Fibroblast of lung (primary cell): ENCODE data around the gene ABHD15. TPM values are rescaled to one million over a fixed set of nuclear protein-coding genes. Genes with fewer than 3 reads are reported as not detected.

Experiments
- DNase-seq, 2 donors: peaks; one replicate each; pipeline versions ENCODE4 v3.0.0 to v3.0.0-alpha.2; 2010; ENCODE audit warnings: low read depth in 2 of 2
- H2AFZ ChIP-seq: 2 replicates; pipeline ENCODE4 v1.5.1; 2012; ENCODE audit warnings: low read length, control low read depth, inconsistent platforms
- H3K27ac ChIP-seq: 2 replicates; pipeline ENCODE4 v1.5.1; 2011; ENCODE audit warnings: low read length, control low read depth; ENCODE audit not compliant: insufficient read depth
- H3K27me3 ChIP-seq: 2 replicates; pipeline ENCODE4 v1.5.1; 2011; ENCODE audit warnings: mild to moderate bottlenecking, low read length; ENCODE audit not compliant: control insufficient read depth, insufficient read depth
- H3K36me3 ChIP-seq: 2 replicates; pipeline ENCODE4 v1.5.1; 2011; ENCODE audit warnings: low read length; ENCODE audit not compliant: control insufficient read depth, insufficient read depth
- H3K4me1 ChIP-seq: 2 replicates; pipeline ENCODE4 v1.5.1; 2011; ENCODE audit warnings: low read length; ENCODE audit not compliant: control insufficient read depth, insufficient read depth; ENCODE audit errors: extremely low read depth
- H3K4me2 ChIP-seq: 2 replicates; pipeline ENCODE4 v1.5.1; 2011; ENCODE audit warnings: low read length, control low read depth; ENCODE audit not compliant: insufficient read depth; ENCODE audit errors: extremely low read depth
- H3K4me3 ChIP-seq, 4 experiments: fragments of 200-600 bp in 1 of 4; sonication (generic) in 1 of 4; replicated peaks in 1 of 4; 2 replicates each; pipeline ENCODE4 v1.5.1; 2011 to 2016; ENCODE audit warnings: low read length in 4 of 4, low read depth in 3 of 4, mild to moderate bottlenecking in 3 of 4, control low read depth in 2 of 4, inconsistent platforms in 1 of 4, mixed read lengths in 1 of 4; ENCODE audit not compliant: insufficient read depth in 1 of 4; ENCODE audit errors: control extremely low read depth in 1 of 4
- H3K79me2 ChIP-seq: 2 replicates; pipeline ENCODE4 v1.5.1; 2012; ENCODE audit warnings: mild to moderate bottlenecking, low read length, inconsistent platforms; ENCODE audit not compliant: control insufficient read depth, insufficient read depth
- H3K9ac ChIP-seq: 2 replicates; pipeline ENCODE4 v1.5.1; 2011; ENCODE audit warnings: mild to moderate bottlenecking, low read length, control low read depth; ENCODE audit not compliant: insufficient read depth
- H3K9me3 ChIP-seq: 2 replicates; pipeline ENCODE4 v1.5.1; 2012; ENCODE audit warnings: low read depth, low read length; ENCODE audit not compliant: control insufficient read depth, insufficient read depth
- H4K20me1 ChIP-seq: 2 replicates; pipeline ENCODE4 v1.5.1; 2011; ENCODE audit warnings: low read length; ENCODE audit not compliant: control insufficient read depth, insufficient read depth; ENCODE audit errors: extremely low read depth
- EZH2 ChIP-seq: IDR thresholded peaks from 2 replicates; pipeline ENCODE4 v1.5.1; 2012; ENCODE audit warnings: low read length, control low read depth, mild to moderate bottlenecking; ENCODE audit errors: missing control alignments
- polyA plus RNA-seq, 2 donors: library from polyadenylated mRNA; depleted of rRNA in 1 of 2; stranded (reverse) in 1 of 2; unstranded in 1 of 2; fragments of >200 nt; gene quantifications; 2 replicates each; pipeline ENCODE4 v1.2.1, GENCODE V29; 2011 to 2012; ENCODE audit warnings: missing spikeins in 1 of 2
- total RNA-seq: library from RNA; depleted of rRNA; stranded (reverse); fragments of >200 nt; gene quantifications from 2 replicates; pipeline ENCODE4 v1.2.1, GENCODE V29; 2014
- TF ChIP-seq, protein P1 (sequence below), 2 donors: IDR thresholded peaks in 1 of 2; conservative IDR thresholded peaks in 1 of 2; 1 replicate in 1 of 2; 2 replicates in 1 of 2; pipeline ENCODE4 v1.5.1; 2011 to 2012; ENCODE audit warnings: low read length in 2 of 2, control low read depth in 1 of 2, inconsistent platforms in 1 of 2, low read depth in 1 of 2, mild to moderate bottlenecking in 1 of 2

The ABHD15 gene
- total and polyA plus RNA-seq, 2 donors (not counting 1 experiment from before 2014, with no cell fraction given): 4.1 to 11.9 TPM

DNA sequence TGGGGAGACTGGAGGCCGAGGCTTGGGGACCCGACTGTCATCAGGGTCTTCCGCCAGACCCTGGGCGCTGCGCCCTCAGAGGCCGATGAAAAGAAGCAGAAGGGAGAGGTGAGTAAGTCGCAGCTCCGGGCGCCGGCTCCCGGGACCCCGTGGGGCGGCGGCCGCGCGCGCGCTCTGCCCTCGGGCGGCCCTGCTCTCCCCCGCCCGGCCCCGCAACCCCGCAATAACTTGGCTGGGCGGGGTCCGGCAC lies 392 bp upstream of the ABHD15 start:
- TF ChIP-seq, protein P1, sequence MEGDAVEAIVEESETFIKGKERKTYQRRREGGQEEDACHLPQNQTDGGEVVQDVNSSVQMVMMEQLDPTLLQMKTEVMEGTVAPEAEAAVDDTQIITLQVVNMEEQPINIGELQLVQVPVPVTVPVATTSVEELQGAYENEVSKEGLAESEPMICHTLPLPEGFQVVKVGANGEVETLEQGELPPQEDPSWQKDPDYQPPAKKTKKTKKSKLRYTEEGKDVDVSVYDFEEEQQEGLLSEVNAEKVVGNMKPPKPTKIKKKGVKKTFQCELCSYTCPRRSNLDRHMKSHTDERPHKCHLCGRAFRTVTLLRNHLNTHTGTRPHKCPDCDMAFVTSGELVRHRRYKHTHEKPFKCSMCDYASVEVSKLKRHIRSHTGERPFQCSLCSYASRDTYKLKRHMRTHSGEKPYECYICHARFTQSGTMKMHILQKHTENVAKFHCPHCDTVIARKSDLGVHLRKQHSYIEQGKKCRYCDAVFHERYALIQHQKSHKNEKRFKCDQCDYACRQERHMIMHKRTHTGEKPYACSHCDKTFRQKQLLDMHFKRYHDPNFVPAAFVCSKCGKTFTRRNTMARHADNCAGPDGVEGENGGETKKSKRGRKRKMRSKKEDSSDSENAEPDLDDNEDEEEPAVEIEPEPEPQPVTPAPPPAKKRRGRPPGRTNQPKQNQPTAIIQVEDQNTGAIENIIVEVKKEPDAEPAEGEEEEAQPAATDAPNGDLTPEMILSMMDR (conservative IDR thresholded peaks at IDR 0.05 in 1 of 2, IDR thresholded peaks at IDR 0.05 in 1 of 2; ENCODE audit: low read depth in 1 of 2, low read length in 2 of 2): no peak
- no peak for TF ChIP-seq EZH2
- Histone ChIP-seq H4K20me1 (no peaks in the 10 kb centered on the region), H3K4me1 (peaks cover 4% of the 10 kb centered on the region), H3K27me3 (no peaks in the 10 kb centered on the region), H2AFZ (peak overlapping the region; percentile 68), H3K27ac (peak overlapping the region; percentile 53), H3K36me3 (peaks cover 10% of the 10 kb centered on the region), H3K9ac (peak overlapping the region; percentile 40), H3K4me2 (peak overlapping the region; percentile 79), H3K4me3 (peak overlapping the region; percentile 70 to 85 (median 76)), H3K9me3 (no peaks in the 10 kb centered on the region), H3K79me2 (no peaks in the 10 kb centered on the region)
- no peak for DNase-seq

DNA sequence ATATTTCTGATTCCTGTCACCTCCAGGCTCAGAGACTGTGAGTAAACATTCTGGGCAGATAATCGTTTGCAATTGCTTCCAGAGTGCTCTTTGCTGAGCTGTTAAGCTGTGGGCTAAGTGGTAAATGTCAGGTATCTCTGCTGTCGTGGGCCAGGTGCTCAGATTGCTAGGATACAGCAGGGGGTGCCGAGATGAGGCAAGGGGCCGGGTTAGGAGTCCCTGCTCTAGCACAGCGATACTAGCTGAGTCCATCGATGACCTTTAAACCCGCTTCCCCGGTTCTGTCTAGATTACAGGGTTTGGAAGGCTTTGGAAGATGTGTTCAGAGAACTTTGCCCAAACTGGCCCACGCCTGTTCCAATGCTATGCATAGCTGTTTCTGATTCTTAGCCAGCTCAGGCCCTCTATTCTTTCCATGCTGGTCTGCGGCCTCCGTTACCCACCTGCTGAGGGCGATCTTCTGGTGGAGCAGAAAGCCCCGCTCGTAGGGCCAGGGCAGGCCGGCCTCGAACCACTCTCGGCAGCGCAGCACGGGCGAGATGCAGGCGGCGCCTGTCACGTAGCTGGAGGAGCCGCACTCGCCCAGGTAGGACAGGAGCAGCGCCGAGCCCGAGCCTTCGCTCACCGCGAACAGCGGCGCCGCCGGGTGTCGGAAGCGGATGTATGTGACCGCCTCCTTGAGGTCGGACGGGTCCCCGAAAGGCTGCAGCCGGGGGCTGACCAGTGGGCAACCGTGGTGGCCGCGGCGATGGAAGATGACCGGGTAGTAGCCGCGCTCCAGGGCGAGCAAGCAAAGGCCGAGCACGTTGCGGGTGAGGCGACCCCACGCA lies 979 bp downstream of the ABHD15 start:
- Histone ChIP-seq H3K9ac (no peak overlapping the region), H3K36me3 (peaks cover 2% of the 10 kb centered on the region), H3K4me1 (peaks cover 4% of the 10 kb centered on the region), H3K27me3 (no peaks in the 10 kb centered on the region), H3K9me3 (no peaks in the 10 kb centered on the region), H3K4me2 (peak overlapping the region; percentile 60), H3K79me2 (no peaks in the 10 kb centered on the region), H3K27ac (no peak overlapping the region), H2AFZ (no peak overlapping the region), H3K4me3 (peak overlapping the region; percentile 1 to 59 (median 32)), H4K20me1 (no peaks in the 10 kb centered on the region)
- TF ChIP-seq, protein P1 (conservative IDR thresholded peaks at IDR 0.05 in 1 of 2, IDR thresholded peaks at IDR 0.05 in 1 of 2; ENCODE audit: low read depth in 1 of 2, low read length in 2 of 2): no peak
- no peak for TF ChIP-seq EZH2
- no peak for DNase-seq

DNA sequence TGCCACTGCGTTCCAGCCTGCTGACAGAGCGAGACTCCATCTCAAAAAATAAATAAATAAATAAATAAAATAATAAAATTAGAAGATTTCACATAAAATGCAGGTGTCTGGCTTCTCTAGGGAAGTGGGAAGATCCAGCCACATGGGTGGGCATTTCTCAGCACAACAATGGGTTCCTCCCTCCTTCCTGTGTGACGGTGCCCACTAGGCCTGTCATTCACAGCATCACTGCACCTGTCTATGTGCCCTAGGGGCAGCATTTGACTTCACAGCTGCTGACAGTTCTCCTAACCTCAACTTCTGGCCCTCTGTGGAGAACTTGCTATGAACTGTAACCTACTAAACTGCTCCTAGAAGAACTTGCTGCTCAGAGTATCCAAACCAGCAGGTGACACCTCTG lies 3.0 kb downstream of the ABHD15 start:
- Histone ChIP-seq H3K4me3 (no peak overlapping the region), H3K9me3 (no peaks in the 10 kb centered on the region), H3K4me2 (no peak overlapping the region), H3K4me1 (no peaks in the 10 kb centered on the region), H3K79me2 (no peaks in the 10 kb centered on the region), H3K9ac (no peak overlapping the region), H4K20me1 (no peaks in the 10 kb centered on the region), H3K36me3 (peaks cover 2% of the 10 kb centered on the region), H2AFZ (no peak overlapping the region), H3K27me3 (no peaks in the 10 kb centered on the region), H3K27ac (no peak overlapping the region)
- no peak for TF ChIP-seq EZH2
- TF ChIP-seq, protein P1 (conservative IDR thresholded peaks at IDR 0.05 in 1 of 2, IDR thresholded peaks at IDR 0.05 in 1 of 2; ENCODE audit: low read depth in 1 of 2, low read length in 2 of 2): no peak
- DNase-seq: no peak
